K562 (cell line): ENCODE results near the gene SPAG4. TPM values are rescaled to one million over a fixed set of nuclear protein-coding genes. Genes with fewer than 3 reads are reported as not detected.

Experiments
- EGR1 ChIP-seq: fragments of 450-650 bp; conservative IDR thresholded peaks from 2 replicates; pipeline ENCODE4 v1.6.1; 2017; ENCODE audit warnings: mild to moderate bottlenecking
- HOXB6 ChIP-seq: fragments of 250-450 bp; sonication (Bioruptor Pico); IDR thresholded peaks from 2 replicates; pipeline ENCODE4 v1.5.1; 2022; ENCODE audit warnings: mild to moderate bottlenecking, borderline replicate concordance
- KLF13 ChIP-seq: fragments of 450-650 bp; IDR thresholded peaks from 2 replicates; pipeline ENCODE4 v1.6.1; 2016; ENCODE audit warnings: missing genetic modification characterization, low read depth, mild to moderate bottlenecking, missing compliant biosample characterization, moderate library complexity, borderline replicate concordance
- STAG1 ChIP-seq: sonication (generic); formaldehyde crosslinking; IDR thresholded peaks from 2 replicates; pipeline ENCODE4 v1.5.0; 2020; ENCODE audit warnings: missing genetic modification reagents, borderline replicate concordance
- TCF7 ChIP-seq: sonication (generic); IDR thresholded peaks from 2 replicates; pipeline ENCODE4 v1.6.1; 2016; ENCODE audit warnings: antibody characterized with exemption, borderline replicate concordance
- TEAD2 ChIP-seq: fragments of 450-650 bp; IDR thresholded peaks from 2 replicates; pipeline ENCODE4 v1.6.1; 2016; ENCODE audit warnings: missing genetic modification characterization, control low read depth, missing compliant biosample characterization
- USF2 ChIP-seq: sonication (generic); formaldehyde crosslinking; IDR thresholded peaks from 2 replicates; pipeline ENCODE4 v1.5.0; 2020; ENCODE audit warnings: missing genetic modification reagents
- ZFX ChIP-seq: sonication (generic); formaldehyde crosslinking; IDR thresholded peaks from 2 replicates; pipeline ENCODE4 v1.8.0; 2022; ENCODE audit warnings: mild to moderate bottlenecking, missing genetic modification reagents, moderate library complexity
- ZNF224 ChIP-seq: sonication (generic); formaldehyde crosslinking; IDR thresholded peaks from 2 replicates; pipeline ENCODE4 v1.8.0; 2022; ENCODE audit warnings: mild to moderate bottlenecking, missing genetic modification reagents
- polyA plus RNA-seq, 8 experiments: library from polyadenylated mRNA; depleted of rRNA in 4 of 8; stranded (reverse) in 5 of 8; unstranded in 3 of 8; fragments of >200 nt; fragmentation: Nextera tagmentation in 2 of 8; fragmentation: Illumina TruSeq in 1 of 8; extraction: Ambion mirVana in 2 of 8; extraction: Trizol in 1 of 8; gene quantifications; 2 replicates each; pipeline versions ENCODE4 v1.2.1 to v1.2.3, GENCODE V29; 2011 to 2014; ENCODE audit warnings: inconsistent platforms in 1 of 8, missing spikeins in 1 of 8
- total RNA-seq, 7 experiments: library from RNA; depleted of rRNA in 6 of 7; stranded (reverse); fragments of >200 nt in 6 of 7; fragmentation: Illumina TruSeq in 2 of 7; extraction: Trizol in 2 of 7; gene quantifications; 2 replicates each; pipeline versions ENCODE4 v1.2.1 to v1.2.3, GENCODE V29; 2011 to 2021; ENCODE audit warnings: low replicate concordance in 1 of 7
- TF ChIP-seq, protein P1 (sequence below): sonication (generic); formaldehyde crosslinking; IDR thresholded peaks from 2 replicates; pipeline ENCODE4 v1.8.0; 2022; ENCODE audit warnings: mild to moderate bottlenecking, missing genetic modification reagents
- TF ChIP-seq, protein P2 (sequence below): fragments of 450-650 bp; IDR thresholded peaks from 2 replicates; pipeline ENCODE4 v1.6.1; 2016; ENCODE audit warnings: mild to moderate bottlenecking, moderate library complexity
- TF ChIP-seq, protein P3 (sequence below): fragments of 450-650 bp; IDR thresholded peaks from 2 replicates; pipeline ENCODE4 v1.6.1; 2018; ENCODE audit warnings: mild to moderate bottlenecking, low read depth; ENCODE audit not compliant: partially characterized antibody

Gene SPAG4
- total and polyA plus RNA-seq, 9 of the 15 experiments (the other 6 are each of a cell fraction or from before 2014, with no cell fraction given): 1.6 to 11.4 (median 4.6) TPM

DNA sequence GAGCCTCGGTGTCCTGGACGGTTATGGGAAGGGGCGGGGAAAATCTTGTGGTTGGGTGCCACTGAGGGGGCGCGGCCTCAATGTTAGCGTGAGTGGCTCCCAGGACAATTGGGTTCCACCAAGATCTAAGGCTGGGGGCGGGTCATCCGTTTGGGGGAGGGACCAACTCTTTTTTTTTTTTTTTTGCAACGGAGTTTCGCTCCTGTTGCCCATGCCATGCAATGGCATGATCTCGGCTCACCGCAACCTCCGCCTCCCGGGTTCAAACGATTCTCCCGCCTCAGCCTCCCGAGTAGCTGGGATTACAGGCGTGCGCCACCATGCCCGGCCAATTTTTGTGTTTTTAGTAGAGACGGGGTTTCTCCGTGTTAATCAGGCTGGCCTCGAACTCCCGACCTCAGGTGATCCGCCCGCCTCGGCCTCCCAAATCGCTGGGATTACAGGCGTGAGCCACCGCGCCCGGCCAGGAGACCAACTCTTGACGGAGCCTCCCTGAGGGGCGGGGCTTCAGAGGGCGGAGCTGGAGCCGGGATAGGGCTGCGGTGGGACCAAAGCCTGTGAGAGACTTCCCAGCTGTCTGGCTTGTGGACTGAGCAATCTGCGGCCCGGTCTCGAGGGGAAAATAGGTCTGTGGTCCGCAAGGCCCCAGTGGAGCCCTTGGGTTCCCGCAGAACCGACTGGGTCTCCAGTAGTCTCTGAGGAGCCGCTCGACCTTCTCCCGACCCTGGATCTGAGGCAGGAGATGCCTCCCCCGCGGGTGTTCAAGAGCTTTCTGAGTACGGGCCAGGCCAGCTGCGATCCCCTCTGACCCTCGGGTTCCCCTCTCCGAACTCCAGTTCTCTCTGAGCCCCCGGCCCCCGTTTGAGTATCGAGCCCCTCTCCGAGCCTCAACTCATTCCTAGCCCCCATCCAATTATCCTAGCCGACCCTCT lies 1.1 kb downstream of the SPAG4 start (continued):
- TF ChIP-seq, protein P1, sequence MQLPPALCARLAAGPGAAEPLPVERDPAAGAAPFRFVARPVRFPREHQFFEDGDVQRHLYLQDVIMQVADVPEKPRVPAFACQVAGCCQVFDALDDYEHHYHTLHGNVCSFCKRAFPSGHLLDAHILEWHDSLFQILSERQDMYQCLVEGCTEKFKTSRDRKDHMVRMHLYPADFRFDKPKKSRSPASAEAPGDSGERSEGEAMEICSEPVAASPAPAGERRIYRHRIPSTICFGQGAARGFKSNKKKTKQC: peak; percentile 65; the same call in 1 of the 2 replicates
- TF ChIP-seq HOXB6 (CRISPR knock-in tag) (no peak), KLF13 (no peak), USF2 (CRISPR knock-in tag) (no peak), EGR1 (no peak), ZFX (CRISPR knock-in tag) (peak; percentile 65; the same call in 1 of the 2 replicates), TEAD2 (no peak), TCF7 (no peak), ZNF224 (CRISPR knock-in tag) (no peak), STAG1 (CRISPR knock-in tag) (0 out of 2 replicates have a peak, but pooled peaks have one; percentile 10)
- TF ChIP-seq, protein P2, sequence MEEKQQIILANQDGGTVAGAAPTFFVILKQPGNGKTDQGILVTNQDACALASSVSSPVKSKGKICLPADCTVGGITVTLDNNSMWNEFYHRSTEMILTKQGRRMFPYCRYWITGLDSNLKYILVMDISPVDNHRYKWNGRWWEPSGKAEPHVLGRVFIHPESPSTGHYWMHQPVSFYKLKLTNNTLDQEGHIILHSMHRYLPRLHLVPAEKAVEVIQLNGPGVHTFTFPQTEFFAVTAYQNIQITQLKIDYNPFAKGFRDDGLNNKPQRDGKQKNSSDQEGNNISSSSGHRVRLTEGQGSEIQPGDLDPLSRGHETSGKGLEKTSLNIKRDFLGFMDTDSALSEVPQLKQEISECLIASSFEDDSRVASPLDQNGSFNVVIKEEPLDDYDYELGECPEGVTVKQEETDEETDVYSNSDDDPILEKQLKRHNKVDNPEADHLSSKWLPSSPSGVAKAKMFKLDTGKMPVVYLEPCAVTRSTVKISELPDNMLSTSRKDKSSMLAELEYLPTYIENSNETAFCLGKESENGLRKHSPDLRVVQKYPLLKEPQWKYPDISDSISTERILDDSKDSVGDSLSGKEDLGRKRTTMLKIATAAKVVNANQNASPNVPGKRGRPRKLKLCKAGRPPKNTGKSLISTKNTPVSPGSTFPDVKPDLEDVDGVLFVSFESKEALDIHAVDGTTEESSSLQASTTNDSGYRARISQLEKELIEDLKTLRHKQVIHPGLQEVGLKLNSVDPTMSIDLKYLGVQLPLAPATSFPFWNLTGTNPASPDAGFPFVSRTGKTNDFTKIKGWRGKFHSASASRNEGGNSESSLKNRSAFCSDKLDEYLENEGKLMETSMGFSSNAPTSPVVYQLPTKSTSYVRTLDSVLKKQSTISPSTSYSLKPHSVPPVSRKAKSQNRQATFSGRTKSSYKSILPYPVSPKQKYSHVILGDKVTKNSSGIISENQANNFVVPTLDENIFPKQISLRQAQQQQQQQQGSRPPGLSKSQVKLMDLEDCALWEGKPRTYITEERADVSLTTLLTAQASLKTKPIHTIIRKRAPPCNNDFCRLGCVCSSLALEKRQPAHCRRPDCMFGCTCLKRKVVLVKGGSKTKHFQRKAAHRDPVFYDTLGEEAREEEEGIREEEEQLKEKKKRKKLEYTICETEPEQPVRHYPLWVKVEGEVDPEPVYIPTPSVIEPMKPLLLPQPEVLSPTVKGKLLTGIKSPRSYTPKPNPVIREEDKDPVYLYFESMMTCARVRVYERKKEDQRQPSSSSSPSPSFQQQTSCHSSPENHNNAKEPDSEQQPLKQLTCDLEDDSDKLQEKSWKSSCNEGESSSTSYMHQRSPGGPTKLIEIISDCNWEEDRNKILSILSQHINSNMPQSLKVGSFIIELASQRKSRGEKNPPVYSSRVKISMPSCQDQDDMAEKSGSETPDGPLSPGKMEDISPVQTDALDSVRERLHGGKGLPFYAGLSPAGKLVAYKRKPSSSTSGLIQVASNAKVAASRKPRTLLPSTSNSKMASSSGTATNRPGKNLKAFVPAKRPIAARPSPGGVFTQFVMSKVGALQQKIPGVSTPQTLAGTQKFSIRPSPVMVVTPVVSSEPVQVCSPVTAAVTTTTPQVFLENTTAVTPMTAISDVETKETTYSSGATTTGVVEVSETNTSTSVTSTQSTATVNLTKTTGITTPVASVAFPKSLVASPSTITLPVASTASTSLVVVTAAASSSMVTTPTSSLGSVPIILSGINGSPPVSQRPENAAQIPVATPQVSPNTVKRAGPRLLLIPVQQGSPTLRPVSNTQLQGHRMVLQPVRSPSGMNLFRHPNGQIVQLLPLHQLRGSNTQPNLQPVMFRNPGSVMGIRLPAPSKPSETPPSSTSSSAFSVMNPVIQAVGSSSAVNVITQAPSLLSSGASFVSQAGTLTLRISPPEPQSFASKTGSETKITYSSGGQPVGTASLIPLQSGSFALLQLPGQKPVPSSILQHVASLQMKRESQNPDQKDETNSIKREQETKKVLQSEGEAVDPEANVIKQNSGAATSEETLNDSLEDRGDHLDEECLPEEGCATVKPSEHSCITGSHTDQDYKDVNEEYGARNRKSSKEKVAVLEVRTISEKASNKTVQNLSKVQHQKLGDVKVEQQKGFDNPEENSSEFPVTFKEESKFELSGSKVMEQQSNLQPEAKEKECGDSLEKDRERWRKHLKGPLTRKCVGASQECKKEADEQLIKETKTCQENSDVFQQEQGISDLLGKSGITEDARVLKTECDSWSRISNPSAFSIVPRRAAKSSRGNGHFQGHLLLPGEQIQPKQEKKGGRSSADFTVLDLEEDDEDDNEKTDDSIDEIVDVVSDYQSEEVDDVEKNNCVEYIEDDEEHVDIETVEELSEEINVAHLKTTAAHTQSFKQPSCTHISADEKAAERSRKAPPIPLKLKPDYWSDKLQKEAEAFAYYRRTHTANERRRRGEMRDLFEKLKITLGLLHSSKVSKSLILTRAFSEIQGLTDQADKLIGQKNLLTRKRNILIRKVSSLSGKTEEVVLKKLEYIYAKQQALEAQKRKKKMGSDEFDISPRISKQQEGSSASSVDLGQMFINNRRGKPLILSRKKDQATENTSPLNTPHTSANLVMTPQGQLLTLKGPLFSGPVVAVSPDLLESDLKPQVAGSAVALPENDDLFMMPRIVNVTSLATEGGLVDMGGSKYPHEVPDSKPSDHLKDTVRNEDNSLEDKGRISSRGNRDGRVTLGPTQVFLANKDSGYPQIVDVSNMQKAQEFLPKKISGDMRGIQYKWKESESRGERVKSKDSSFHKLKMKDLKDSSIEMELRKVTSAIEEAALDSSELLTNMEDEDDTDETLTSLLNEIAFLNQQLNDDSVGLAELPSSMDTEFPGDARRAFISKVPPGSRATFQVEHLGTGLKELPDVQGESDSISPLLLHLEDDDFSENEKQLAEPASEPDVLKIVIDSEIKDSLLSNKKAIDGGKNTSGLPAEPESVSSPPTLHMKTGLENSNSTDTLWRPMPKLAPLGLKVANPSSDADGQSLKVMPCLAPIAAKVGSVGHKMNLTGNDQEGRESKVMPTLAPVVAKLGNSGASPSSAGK: no peak
- TF ChIP-seq, protein P3, sequence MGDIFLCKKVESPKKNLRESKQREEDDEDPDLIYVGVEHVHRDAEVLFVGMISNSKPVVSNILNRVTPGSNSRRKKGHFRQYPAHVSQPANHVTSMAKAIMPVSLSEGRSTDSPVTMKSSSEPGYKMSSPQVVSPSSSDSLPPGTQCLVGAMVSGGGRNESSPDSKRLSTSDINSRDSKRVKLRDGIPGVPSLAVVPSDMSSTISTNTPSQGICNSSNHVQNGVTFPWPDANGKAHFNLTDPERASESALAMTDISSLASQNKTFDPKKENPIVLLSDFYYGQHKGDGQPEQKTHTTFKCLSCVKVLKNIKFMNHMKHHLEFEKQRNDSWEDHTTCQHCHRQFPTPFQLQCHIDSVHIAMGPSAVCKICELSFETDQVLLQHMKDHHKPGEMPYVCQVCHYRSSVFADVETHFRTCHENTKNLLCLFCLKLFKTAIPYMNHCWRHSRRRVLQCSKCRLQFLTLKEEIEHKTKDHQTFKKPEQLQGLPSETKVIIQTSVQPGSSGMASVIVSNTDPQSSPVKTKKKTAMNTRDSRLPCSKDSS: peak; percentile 37
